8988T (cell line): ENCODE results near the gene LRRC70.
"Not testable (repeated sequence)": the region's sequence is repeated elsewhere in the genome, so short reads cannot be mapped to it uniquely, and the experiment has no call there.

Experiments
- DNase-seq: peaks from one replicate; pipeline ENCODE4 v3.0.0; 2011

Gene LRRC70

GRCh38 chr5:62608529-62609511 lies 30.2 kb downstream of the LRRC70 start:
- no peak for DNase-seq

- DNase-seq, result no peak
Measured at GRCh38 chr5:62614355-62614754, 35.7 kb downstream of the LRRC70 start.

- no peak for DNase-seq
Measured at GRCh38 chr5:62616615-62617277, 38.1 kb downstream of the LRRC70 start.

GRCh38 chr5:62617943-62618342 lies 39.3 kb downstream of the LRRC70 start:
- DNase-seq, result no peak

GRCh38 chr5:62620761-62621160 lies 42.1 kb downstream of the LRRC70 start:
- no peak for DNase-seq

- DNase-seq, result no peak
Measured at GRCh38 chr5:62621280-62621679, 42.7 kb downstream of the LRRC70 start.

- DNase-seq, result no peak
Measured at GRCh38 chr5:62623271-62623670, 44.7 kb downstream of the LRRC70 start.

- not testable (repeated sequence) for DNase-seq
Measured at GRCh38 chr5:62624436-62624835, 45.8 kb downstream of the LRRC70 start.

- no peak for DNase-seq
Measured at GRCh38 chr5:62626534-62626933, 47.9 kb downstream of the LRRC70 start.

- no peak for DNase-seq
Measured at GRCh38 chr5:62627121-62627520, 48.5 kb downstream of the LRRC70 start.

GRCh38 chr5:62627901-62628300 lies 49.3 kb downstream of the LRRC70 start:
- no peak for DNase-seq
